ACC112 (cell line): Measurements from ENCODE around the gene MAGI1.
"Not testable (repeated sequence)": the region's sequence is repeated elsewhere in the genome, so short reads cannot be mapped to it uniquely, and the experiment has no call there.

Experiments used
- H2AFZ ChIP-seq: fragments of 200-600 bp; sonication (generic); one replicate; pipeline ENCODE4 v1.6.0; 2017; ENCODE audit warnings: antibody characterized with exemption, low read length; ENCODE audit not compliant: unreplicated experiment
- H3K27ac ChIP-seq: fragments of 200-600 bp; sonication (generic); 2 replicates; pipeline ENCODE4 v1.5.1; 2014; ENCODE audit warnings: low read depth, mild to moderate bottlenecking, antibody characterized with exemption, low read length, moderate library complexity
- H3K27me3 ChIP-seq: fragments of 200-600 bp; sonication (generic); 2 replicates; pipeline ENCODE4 v1.6.1; 2014; ENCODE audit warnings: mild to moderate bottlenecking, antibody characterized with exemption, low read length, moderate library complexity, mixed read lengths; ENCODE audit not compliant: insufficient read depth
- H3K36me3 ChIP-seq: fragments of 200-600 bp; sonication (generic); 2 replicates; pipeline ENCODE4 v1.6.1; 2016; ENCODE audit warnings: mild to moderate bottlenecking, antibody characterized with exemption, low read length, moderate library complexity, mixed read lengths; ENCODE audit not compliant: insufficient read depth
- H3K4me1 ChIP-seq: fragments of 200-600 bp; sonication (generic); one replicate; pipeline ENCODE4 v1.6.1; 2016; ENCODE audit warnings: low read length, mixed read lengths; ENCODE audit not compliant: insufficient read depth, unreplicated experiment, control insufficient read depth
- H3K4me3 ChIP-seq: fragments of 200-600 bp; sonication (generic); 2 replicates; pipeline ENCODE4 v1.5.1; 2014; ENCODE audit warnings: mild to moderate bottlenecking, low read depth, low read length
- H3K79me2 ChIP-seq: fragments of 200-600 bp; sonication (generic); one replicate; pipeline ENCODE4 v1.6.0; 2016; ENCODE audit warnings: low read length; ENCODE audit not compliant: control insufficient read depth, unreplicated experiment, insufficient read depth

The MAGI1 gene

DNA sequence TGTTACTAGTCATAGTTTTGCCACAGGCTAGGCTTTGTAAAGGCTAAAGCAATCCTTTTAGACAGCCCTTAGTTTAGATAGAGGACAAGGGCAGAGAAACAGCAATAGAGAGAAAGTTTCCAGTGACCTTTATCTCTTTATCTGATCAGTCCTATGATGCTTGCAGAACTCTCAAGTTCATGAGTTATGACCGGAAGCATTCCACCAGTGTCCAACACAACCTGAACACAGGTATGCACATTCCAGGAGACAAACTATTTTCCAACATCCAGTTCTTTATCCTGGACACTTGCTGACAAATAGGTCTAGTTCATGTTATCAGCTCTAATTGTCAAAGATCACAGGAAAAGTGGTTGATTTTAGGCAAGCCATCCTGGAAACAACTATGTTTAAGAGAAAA, 422.2 kb downstream of the MAGI1 start:
- H3K79me2 ChIP-seq = no peaks in the 10 kb centered on the region
- H3K27me3 ChIP-seq = no peaks in the 10 kb centered on the region
- no peaks in the 10 kb centered on the region for H3K4me1 ChIP-seq
- no peak overlapping the region for H3K27ac ChIP-seq
- H2AFZ ChIP-seq = no peak overlapping the region
- no peaks in the 10 kb centered on the region for H3K36me3 ChIP-seq
- H3K4me3 ChIP-seq = no peak overlapping the region

DNA sequence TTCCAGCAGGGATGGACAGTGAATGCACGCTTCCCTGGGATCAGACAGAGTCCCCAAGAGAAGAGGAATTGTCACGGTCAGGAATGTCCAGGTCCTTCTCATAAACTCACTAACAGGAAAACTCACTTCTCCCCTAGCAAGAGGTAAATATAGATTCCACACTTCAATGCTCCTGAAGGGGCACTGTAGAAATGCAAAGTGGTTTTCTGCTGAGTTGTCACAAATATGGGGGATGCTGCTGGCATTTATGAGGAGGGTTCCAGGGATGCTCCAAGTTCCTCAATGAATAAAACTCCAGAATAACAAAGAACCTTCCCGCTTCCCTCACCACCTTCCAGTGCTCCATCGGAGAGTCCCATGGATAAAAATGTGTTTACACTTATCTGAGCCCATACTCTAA, 423.4 kb downstream of the MAGI1 start:
- H3K27ac ChIP-seq = no peak overlapping the region
- no peaks in the 10 kb centered on the region for H3K27me3 ChIP-seq
- no peak overlapping the region for H2AFZ ChIP-seq
- H3K36me3 ChIP-seq = no peaks in the 10 kb centered on the region
- no peaks in the 10 kb centered on the region for H3K79me2 ChIP-seq
- H3K4me1 ChIP-seq = no peaks in the 10 kb centered on the region
- no peak overlapping the region for H3K4me3 ChIP-seq

- H3K4me3 ChIP-seq = no peak overlapping the region
- no peak overlapping the region for H2AFZ ChIP-seq
- no peaks in the 10 kb centered on the region for H3K4me1 ChIP-seq
- no peaks in the 10 kb centered on the region for H3K79me2 ChIP-seq
- H3K27me3 ChIP-seq = no peaks in the 10 kb centered on the region
- no peaks in the 10 kb centered on the region for H3K36me3 ChIP-seq
- H3K27ac ChIP-seq = no peak overlapping the region
These were observed 424.1 kb downstream of the MAGI1 start for GRCh38 chr3:65614585-65614984.

GRCh38 chr3:65607965-65608460, 430.7 kb downstream of the MAGI1 start:
- not testable (repeated sequence) for H3K36me3 ChIP-seq, H3K4me3 ChIP-seq, H3K27ac ChIP-seq, H2AFZ ChIP-seq, H3K79me2 ChIP-seq, H3K27me3 ChIP-seq
- H3K4me1 ChIP-seq = peaks cover 22% of the 10 kb centered on the region

DNA sequence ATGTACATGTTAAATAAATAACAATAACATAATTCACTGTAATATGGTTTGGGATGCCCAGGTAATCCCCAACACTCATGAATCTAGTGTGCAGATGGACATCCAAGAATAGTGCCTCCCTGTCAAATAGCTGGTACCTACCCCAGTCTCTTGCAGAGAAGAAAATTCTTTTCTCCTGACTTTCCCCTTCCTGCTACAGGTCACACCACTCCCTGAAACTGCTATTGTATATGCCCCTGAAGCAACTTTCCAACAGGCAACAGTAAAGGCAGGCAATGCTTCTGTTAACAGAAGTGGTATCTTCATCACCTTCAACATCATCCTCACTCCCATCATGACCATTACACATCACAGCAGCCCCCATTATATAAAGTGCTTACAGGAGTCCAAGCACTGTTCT, 431.6 kb downstream of the MAGI1 start:
- Histone ChIP-seq H3K36me3 (no peaks in the 10 kb centered on the region), H2AFZ (no peak overlapping the region), H3K4me1 (peaks cover 22% of the 10 kb centered on the region), H3K79me2 (no peaks in the 10 kb centered on the region), H3K27ac (no peak overlapping the region), H3K4me3 (no peak overlapping the region), H3K27me3 (no peaks in the 10 kb centered on the region)

GRCh38 chr3:65605876-65606432, 432.8 kb downstream of the MAGI1 start:
- Histone ChIP-seq H3K4me1 (peaks cover 22% of the 10 kb centered on the region), H3K36me3 (no peaks in the 10 kb centered on the region), H3K27ac (no peak overlapping the region), H2AFZ (no peak overlapping the region), H3K79me2 (no peaks in the 10 kb centered on the region), H3K27me3 (no peaks in the 10 kb centered on the region), H3K4me3 (no peak overlapping the region)

DNA sequence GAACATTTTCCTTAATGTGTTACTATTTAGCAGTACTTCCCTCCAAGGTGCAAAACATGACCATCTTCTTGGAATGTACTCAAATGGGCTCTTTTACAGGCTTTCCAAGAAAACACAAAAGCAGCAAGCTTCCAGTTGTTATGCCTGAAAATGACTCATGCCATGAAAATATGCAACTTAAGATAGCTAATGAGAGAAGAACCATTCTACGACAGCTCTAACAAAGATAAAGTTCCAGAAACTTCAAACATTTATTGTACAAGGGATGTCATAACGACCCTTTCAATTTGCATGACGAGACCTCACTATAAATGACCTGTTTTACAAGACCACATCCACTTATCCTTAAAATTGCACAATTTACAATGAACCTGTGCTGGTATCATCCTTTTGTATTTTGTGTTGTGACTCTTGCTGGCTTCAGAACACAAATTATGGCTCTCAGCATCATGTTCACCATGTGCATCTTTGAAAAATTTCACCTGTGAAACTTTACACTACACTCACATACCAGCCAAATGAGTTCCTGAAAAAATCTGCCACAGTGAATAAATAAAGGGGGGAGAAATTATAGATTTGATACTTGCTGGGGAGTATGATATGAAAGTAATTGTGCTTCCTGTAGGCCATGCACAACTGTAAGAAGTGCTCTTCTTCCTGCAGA, 433.7 kb downstream of the MAGI1 start:
- Histone ChIP-seq H3K36me3 (no peaks in the 10 kb centered on the region), H3K4me1 (peaks cover 22% of the 10 kb centered on the region), H3K27ac (no peak overlapping the region), H3K27me3 (no peaks in the 10 kb centered on the region), H3K79me2 (no peaks in the 10 kb centered on the region), H3K4me3 (no peak overlapping the region), H2AFZ (no peak overlapping the region)

DNA sequence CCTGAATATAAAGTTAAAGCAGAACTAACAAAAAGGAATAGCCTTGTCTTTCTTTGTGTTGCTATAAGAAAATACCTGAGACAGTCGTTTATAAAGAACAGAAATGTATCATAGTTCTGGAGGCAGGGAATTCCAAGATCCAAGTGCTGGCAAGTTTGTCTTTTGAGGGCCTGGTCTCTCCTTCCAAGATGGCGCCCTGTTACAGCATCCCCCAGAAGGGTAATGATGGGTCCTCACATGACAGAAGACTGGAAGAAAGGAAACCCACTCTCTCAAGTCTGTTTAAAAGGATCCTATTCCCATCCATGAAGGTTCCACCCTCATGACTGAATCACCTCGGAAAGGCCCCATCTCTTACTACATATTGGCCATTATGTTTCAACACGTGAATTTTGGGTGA, 435.1 kb downstream of the MAGI1 start:
- Histone ChIP-seq H2AFZ (no peak overlapping the region), H3K4me1 (peaks cover 22% of the 10 kb centered on the region), H3K27me3 (no peaks in the 10 kb centered on the region), H3K27ac (no peak overlapping the region), H3K36me3 (no peaks in the 10 kb centered on the region), H3K79me2 (no peaks in the 10 kb centered on the region), H3K4me3 (no peak overlapping the region)

DNA sequence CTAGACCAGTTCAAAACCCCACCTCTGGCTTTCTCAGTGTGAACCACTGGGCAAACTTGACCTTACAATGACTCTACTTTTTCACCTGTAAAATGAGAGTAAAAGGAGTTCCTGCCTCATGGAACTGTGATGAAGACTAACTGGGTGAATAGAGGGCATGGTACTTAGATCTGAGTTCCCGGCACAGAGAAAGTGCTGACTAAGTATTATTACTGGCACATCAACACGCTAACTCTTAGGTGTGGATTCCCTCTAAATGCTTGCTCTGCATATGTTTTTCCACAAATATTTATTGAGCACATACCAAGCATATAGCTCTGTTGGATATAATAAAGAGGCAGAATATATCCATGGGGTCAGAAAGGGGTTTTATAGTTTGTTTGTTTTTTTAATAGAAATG, 437.8 kb downstream of the MAGI1 start:
- Histone ChIP-seq H3K36me3 (no peaks in the 10 kb centered on the region), H3K79me2 (no peaks in the 10 kb centered on the region), H3K27me3 (peaks cover 3% of the 10 kb centered on the region; the same call in 1 of the 2 replicates), H3K4me3 (no peak overlapping the region), H3K4me1 (peaks cover 18% of the 10 kb centered on the region), H3K27ac (no peak overlapping the region), H2AFZ (no peak overlapping the region)

DNA sequence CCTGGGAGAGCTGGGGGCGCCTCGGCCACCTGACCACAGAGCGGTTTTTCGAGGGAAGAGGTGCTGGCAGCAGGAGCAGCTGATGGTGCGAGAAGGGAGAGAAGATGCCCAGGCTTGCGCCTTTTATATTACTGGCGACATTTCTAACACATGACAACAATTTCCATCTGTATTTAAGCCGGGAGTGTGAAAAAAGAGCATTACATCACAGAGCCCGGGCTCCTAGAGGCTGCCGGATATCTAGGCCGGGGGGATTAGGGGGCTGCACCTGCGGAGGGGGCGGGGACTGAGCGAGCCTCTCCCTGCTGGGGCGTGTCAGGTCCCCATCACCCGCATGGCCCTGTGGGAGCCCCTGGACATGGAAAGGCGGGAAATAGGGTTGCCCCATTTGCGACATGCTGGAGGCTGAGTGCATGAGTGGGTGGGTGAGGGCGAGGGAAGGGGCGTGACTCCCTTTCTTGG, 440.7 kb downstream of the MAGI1 start:
- H3K79me2 ChIP-seq = no peaks in the 10 kb centered on the region
- H2AFZ ChIP-seq = no peak overlapping the region
- H3K27me3 ChIP-seq = peaks cover 3% of the 10 kb centered on the region; the same call in 1 of the 2 replicates
- no peaks in the 10 kb centered on the region for H3K36me3 ChIP-seq
- peaks cover 3% of the 10 kb centered on the region for H3K4me1 ChIP-seq
- no peak overlapping the region for H3K27ac ChIP-seq
- H3K4me3 ChIP-seq = no peak overlapping the region
